Smooth muscle cell of the brain vasculature (primary cell): ENCODE data around the gene RSPO4.

Experiments
- DNase-seq: peaks from one replicate; pipeline ENCODE4 v3.0.0-alpha.2; 2012; ENCODE audit warnings: low read depth, low spot score

The RSPO4 gene

GRCh38 chr20:942611-943010 lies 59.5 kb downstream of the RSPO4 start:
- DNase-seq, result no peak

DNA sequence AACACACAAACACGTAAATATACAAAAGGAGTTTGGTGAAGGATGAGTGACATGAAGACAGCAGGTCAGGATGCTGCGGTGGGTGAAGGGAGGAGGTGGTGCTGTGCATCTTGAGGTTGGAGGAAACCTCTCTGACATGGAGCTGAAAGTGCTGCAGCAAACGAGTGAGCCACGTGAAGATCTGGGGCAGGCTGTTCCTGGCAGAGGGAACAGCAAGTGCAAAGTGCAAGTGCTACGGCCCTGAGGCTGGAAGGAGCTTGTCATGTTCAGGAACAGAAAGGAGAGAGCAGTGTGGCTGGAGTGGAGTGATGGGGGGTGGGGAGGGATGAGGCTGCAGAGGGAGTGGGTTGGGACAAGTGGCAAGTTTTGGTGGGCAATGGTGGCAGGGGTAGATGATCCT lies 61.2 kb downstream of the RSPO4 start:
- DNase-seq, result no peak

DNA sequence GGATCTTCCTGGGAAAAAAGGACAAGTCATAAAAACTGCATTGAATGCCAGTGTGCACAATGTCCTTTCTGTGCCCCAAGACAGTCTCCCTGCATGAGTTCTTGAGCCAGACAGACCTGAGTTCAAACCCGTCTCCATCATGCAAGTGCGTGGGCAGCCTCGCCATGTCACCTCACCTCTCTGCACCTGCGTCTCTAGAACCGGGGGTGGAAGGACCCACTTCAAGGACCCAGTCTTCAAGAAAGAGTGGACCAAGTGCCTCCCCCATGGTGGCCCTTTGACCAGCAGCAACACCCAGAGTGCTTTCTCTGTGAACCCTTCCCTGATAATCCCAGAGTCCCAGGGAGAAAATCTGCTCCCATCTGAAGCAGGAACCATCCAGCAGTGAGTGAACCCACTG lies 62.5 kb downstream of the RSPO4 start:
- DNase-seq, result no peak

DNA sequence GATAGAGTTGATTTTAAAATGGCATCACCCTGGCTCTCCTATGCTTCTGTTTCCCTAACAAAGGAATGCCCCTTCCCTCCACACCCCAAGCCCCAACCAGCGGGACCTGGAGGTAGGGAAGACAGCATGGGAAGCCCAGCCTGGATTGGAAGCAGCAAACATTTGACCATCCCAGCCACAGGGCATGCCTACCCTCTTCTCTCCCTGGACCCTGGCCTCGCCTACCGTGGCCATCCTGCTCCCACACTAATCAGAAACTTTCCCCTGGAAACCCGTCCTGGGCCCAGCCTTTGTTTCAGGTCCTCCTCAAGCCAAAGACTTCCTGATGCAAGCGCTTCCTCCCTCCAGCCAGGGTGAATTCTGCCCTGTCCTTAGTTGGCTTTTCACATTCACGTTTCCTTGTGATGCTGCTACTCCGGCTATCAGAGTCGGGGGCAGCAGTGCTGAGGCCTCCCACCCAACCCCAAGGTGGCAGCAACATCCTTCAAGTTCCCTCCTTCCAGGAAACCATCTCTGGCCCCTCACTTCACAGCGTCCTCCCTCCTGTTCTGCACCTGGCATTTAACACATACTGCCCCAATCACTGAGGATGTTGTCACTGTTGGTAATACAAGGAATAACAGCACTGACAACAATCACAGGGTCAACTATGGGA lies 67.8 kb downstream of the RSPO4 start:
- DNase-seq, result no peak

GRCh38 chr20:933029-933428 lies 69.1 kb downstream of the RSPO4 start:
- no peak for DNase-seq

- no peak for DNase-seq
Observed at GRCh38 chr20:931401-931800, 70.7 kb downstream of the RSPO4 start.

DNA sequence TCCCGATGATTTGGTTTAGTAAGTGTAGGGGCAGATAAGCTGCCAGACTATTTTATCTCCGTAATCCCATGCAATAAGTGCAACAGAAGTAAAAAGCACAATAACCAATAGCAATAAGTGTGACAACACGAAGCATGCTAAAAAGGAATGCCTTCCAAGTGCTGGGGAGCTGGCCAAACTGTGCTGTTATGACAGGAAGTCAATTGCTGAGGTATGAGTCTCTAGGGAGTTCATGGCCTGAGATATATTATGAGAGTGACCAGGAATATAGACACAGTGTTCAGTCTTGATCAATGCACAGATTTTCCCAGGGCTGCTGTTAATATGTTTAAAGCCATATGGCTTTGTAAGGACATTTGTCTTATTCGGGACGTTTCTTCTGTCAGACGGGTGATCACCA lies 75.4 kb downstream of the RSPO4 start:
- no peak for DNase-seq

DNA sequence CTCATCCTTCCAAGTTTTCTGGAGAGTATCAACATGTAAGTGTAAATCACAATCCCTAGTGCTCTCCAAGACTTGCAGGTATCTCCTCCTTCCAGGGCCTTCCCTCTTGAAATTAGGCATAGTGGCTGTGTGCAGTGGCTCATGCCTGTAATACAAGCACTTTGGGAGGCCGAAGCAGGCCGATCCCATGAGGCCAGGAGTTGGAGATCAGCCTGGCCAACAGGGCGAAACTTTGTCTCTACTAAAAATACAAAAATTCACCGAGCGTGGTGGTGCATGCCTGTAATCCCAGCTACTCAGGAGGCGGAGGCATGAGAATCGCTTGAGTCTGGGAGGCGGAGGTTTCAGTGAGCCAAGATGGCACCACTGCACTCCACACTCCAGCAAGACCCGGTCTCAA lies 76.6 kb downstream of the RSPO4 start:
- no peak for DNase-seq

GRCh38 chr20:924639-925038 lies 77.5 kb downstream of the RSPO4 start:
- DNase-seq, result no peak

DNA sequence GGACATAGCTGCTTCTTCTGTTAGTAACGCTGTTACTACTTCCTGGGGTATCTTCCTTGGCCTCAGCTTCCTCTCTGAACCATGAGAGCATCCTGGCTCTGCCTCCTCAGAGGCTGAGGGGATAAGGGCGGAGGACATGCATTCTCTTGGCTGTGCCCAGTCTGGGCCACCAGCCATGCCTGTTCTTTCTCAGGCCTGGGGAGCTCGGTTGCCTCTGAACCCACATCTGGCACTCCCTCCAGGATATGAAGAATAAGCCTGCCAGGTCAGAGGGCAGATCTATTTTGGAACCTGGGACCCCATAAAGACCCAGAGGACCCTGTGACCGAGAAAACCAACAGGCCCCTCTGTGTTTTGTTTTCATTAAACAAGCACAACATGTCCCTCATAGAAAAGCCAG lies 79.3 kb downstream of the RSPO4 start:
- no peak for DNase-seq

DNA sequence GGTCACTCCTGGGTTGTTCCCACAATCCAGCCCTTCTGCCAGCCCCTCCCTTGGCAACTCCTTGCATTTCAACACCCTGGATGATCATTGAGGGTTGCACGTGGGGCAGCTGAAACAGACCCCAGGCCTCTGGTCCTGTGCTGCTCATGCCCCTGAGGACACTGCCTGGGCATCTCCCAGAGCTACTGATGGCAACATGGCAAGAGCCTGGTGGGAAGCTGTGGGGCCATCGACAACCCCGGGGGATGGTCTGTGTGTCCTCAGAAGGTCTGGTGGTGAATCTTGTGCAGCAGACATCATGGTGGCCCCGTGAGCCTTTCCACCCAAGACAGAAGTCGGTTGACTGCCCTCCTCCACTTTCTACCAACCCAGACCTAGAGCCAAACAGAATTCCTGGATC lies 81.0 kb downstream of the RSPO4 start:
- no peak for DNase-seq

GRCh38 chr20:920311-920710 lies 81.8 kb downstream of the RSPO4 start:
- DNase-seq, result no peak

- DNase-seq, result no peak
Observed at GRCh38 chr20:919491-919916, 82.6 kb downstream of the RSPO4 start.

- no peak for DNase-seq
Observed at GRCh38 chr20:917416-917815, 84.7 kb downstream of the RSPO4 start.

DNA sequence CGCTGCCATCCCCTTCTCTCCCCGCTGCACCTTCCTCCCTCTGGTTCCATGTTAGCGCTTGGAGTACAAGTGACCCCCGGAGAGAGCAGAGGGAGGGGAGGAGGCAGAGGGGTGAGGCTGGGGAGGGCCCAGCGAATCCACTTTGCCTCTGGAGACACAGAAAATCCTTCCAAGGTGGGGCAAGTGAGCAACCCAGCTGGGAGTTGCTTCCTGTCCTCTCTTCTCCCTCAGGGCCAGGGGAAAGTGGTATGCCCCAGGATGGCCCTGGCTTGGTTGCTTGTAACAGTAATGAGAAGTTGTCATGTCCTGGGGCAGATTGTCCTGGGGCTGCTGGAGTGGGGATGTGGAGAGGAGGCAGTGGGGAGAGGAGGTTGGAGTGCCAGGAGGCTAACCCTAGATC lies 85.3 kb downstream of the RSPO4 start:
- no peak for DNase-seq

GRCh38 chr20:916125-916799 lies 85.8 kb downstream of the RSPO4 start, which contains the start of gene ANGPT4:
ANGPT4 (minus strand) TSS chr20:916334; CDS start chr20:916214, 120 bp downstream.
- DNase-seq, result no peak

DNA sequence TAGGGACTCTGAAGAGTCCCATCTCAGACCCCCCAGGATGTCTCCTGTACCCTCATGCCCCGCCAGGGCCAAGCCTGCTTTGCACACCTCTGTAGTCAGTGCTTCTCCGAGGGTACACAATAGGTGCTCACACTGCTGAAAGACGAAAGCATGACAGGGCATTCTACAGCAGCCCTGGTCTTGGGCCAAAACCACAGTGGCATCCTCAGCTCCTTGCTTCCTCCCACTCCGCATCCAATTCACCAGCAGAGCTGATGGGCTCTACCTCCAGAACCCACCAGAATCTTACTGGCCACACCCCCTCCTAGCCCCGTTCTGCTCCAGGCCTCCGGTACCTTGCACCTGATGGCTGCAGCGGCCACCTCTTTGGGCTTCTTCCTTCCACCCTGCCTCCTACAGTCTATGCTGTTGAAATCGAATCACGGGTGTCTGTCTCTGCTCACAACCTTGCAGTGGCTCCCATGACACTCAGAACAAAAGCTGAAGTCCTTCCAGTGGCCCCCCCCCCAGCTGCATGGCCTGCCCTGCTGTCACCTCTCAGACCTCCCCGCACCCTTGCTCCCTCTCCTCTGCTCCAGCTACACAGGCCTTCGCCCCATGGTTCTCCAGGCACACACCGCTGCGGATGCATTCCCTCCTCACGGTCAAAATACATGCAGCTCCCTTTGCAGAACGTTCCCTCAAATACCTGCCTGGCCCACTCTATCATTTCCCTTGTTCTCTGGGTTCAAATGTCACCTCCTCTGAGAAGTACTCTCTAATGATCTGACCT lies 87.2 kb downstream of the RSPO4 start:
- DNase-seq, result no peak

- no peak for DNase-seq
Observed at GRCh38 chr20:913306-913849, 88.7 kb downstream of the RSPO4 start.

DNA sequence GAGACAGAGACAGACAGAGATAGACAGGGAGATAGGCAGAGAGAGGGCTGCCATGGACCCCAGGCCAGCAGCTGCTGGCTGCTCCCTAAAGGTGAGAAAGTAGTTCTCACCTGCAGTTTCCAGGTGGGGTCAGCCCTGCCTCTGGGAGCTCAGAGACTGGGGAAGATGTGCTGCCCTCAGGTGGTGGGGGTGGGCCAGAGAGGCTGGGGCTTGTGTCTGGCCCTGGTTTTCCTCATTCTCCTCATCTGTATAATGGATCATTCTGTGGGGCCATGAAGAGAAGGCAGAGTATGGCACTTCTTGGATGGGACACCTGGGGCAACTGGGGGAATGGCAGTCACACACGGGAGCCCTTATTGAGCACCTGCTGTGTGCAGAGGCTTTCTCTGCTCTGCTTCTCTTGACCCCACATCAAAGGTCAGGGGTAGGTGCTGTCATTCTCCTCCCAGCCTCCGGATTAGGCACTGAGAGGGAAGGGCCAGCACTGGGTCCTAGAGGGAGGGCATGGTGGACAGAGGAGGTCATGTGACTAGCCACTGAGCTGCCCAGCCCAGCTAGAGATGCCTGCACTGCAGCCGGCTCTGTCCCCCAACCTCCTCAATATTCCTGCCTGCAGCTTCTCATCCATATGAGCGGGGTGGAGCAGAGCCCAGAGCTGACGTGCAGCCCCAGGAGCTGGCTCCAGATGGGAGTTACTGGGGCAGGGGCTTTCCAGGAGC lies 90.1 kb downstream of the RSPO4 start:
- no peak for DNase-seq

DNA sequence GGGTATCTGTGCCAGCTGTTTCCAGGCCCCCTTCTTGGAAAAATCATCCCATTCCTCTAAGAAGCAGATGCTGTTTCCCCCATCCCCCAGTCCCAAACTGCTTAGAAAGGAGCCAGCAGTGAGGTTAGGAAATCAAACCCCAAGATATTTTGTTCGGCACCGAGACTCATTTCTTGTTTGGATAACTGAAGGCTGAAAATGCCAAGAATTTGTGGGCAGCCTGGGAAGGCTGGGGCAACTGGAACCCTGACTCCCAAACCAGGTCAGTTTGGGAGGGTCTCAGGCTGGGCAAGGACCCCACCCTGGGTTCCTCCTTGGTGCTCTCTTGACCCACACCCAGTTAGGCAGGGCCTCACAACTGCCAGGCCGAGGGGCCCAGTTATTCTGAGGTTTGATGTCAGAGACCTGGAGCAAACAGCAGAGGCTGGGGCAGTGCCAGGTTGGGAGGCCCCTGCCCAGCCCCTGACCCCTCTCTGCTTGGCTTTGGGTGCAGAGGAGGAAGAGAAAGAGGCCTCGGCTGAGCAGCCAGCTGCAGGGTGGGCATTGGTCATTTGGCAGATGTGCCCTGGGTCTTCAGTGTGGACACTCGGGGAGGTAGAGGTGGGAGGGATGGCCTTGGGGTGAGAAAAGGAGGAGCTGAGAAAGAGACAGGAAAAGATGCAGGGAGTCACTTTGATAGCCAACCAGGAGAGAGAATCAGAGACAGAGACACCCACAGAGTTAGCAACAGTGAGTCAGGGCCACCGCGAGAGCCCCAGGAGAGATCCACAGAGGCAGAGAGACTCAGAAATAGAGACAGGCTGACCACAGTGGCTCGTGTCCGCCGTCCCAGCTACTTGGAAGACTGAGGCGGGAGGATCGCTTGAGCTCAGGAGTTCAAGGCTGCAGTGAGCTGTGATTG lies 91.0 kb downstream of the RSPO4 start:
- no peak for DNase-seq
